PFSK-1 (cell line): ENCODE data around the gene OSR1.

ENCODE experiments used
- POLR2AphosphoS5 ChIP-seq: IDR thresholded peaks from 2 replicates; pipeline ENCODE4 v1.6.1; 2012; ENCODE audit warnings: low read depth, mild to moderate bottlenecking, control low read depth, low read length, moderate library complexity
- REST ChIP-seq, 2 experiments: IDR thresholded peaks; 2 replicates each; pipeline versions ENCODE4 v1.6.1 to v1.8.0; 2011 to 2012; ENCODE audit warnings: low read depth in 2 of 2, low read length in 2 of 2, control low read depth in 1 of 2, inconsistent platforms in 1 of 2, mild to moderate bottlenecking in 1 of 2, moderate library complexity in 1 of 2; ENCODE audit not compliant: insufficient read depth in 1 of 2
- SIN3A ChIP-seq: IDR thresholded peaks from 2 replicates; pipeline ENCODE4 v1.6.1; 2012; ENCODE audit warnings: mild to moderate bottlenecking, low read length, moderate library complexity, borderline replicate concordance; ENCODE audit not compliant: insufficient read depth
- TAF1 ChIP-seq: IDR thresholded peaks from 2 replicates; pipeline ENCODE4 v1.6.1; 2012; ENCODE audit warnings: low read length, control low read depth, borderline replicate concordance; ENCODE audit not compliant: insufficient read depth

GRCh38 chr2:19337202-19337601 is 21.2 kb downstream of the OSR1 start:
- TF ChIP-seq POLR2AphosphoS5 = no peak
- no peak for TF ChIP-seq TAF1
- no peak for TF ChIP-seq REST (IDR thresholded peaks at IDR 0.05; ENCODE audit: insufficient read depth in 1 of 2, low read depth in 2 of 2, low read length in 2 of 2)
- TF ChIP-seq SIN3A = no peak
